ENCODE data around the gene PGAM4. TPM values are rescaled to one million over a fixed set of nuclear protein-coding genes. Genes with fewer than 3 reads are reported as not detected.
"Not testable (repeated sequence)": the region's sequence is repeated elsewhere in the genome, so short reads cannot be mapped to it uniquely, and the experiment has no call there.

PGAM4 gene
- polyA plus RNA-seq, 6 donors from 2014 or later, result not detected

DNA sequence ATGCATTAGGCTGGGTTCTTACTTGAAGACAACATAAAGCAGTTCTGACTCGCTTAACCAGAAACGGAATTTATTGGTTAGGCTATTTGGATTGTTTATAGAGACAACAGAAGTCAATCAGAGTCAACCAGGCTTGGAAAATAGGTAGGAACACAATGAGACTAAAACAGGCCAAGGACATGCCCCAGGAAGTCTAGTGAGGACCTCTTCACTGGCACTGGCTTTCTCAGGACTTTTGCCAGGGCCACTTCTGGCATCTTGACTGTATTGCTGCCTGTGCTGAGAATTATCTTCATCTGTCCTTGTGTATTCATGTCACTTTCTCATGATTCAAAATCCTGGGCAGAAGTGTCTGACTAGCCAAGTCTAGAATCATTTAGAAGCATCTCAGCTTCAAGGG is 19.6 kb downstream of the PGAM4 start:
- no peak for DNase-seq
- Mint-ChIP-seq H3K36me3 (peaks cover 0 to 4% of the 10 kb centered on the region in 2 donors), H3K4me1 (peaks cover 0 to 2% (median 0%) of the 10 kb centered on the region in 3 donors), H3K4me3 (no peak overlapping the region), H3K27me3 (no peaks in the 10 kb centered on the region), H3K27ac (no peak overlapping the region), H3K9me3 (no peaks in the 10 kb centered on the region)
- ATAC-seq (ENCODE audit: low read depth in 2 of 2), result no peak

DNA sequence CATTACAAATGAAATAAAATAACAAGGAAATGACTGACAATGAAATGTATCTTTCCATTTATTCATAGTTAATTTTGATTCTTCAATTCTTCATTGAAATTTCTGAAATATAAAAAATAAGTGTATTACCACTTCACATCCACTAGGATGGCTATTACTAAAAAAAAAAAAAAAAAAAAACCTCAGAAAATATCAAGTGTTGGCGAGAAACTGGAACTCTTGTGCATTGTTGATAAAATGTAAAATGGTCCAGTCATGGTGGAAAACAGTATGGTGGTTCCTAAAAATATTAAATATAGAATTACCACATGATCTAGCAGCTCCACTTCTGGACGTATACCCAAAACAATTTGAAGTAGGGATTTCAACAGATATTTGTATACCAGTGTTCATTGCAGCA is 22.9 kb downstream of the PGAM4 start:
- Mint-ChIP-seq H3K9me3 (peaks cover 0 to 3% (median 0%) of the 10 kb centered on the region in 7 donors), H3K36me3 (peaks cover 0 to 4% of the 10 kb centered on the region in 2 donors), H3K27ac (no peak overlapping the region), H3K4me3 (no peak overlapping the region), H3K4me1 (peaks cover 0 to 10% (median 4%) of the 10 kb centered on the region in 3 donors), H3K27me3 (no peaks in the 10 kb centered on the region)
- DNase-seq (no peak), ATAC-seq (ENCODE audit: low read depth in 2 of 2) (no peak)

GRCh38 chrX:77945910-77946545 is 23.4 kb downstream of the PGAM4 start:
- peaks cover 0 to 10% (median 4%) of the 10 kb centered on the region in 3 donors for H3K4me1 Mint-ChIP-seq
- H3K36me3 Mint-ChIP-seq, result peaks cover 0 to 4% of the 10 kb centered on the region in 2 donors
- H3K27ac Mint-ChIP-seq, result no peak overlapping the region
- H3K4me3 Mint-ChIP-seq, result no peak overlapping the region
- H3K9me3 Mint-ChIP-seq, result peaks cover 0 to 3% (median 0%) of the 10 kb centered on the region in 7 donors
- no peak for DNase-seq
- no peak for ATAC-seq (ENCODE audit: low read depth in 2 of 2)
- no peaks in the 10 kb centered on the region for H3K27me3 Mint-ChIP-seq

DNA sequence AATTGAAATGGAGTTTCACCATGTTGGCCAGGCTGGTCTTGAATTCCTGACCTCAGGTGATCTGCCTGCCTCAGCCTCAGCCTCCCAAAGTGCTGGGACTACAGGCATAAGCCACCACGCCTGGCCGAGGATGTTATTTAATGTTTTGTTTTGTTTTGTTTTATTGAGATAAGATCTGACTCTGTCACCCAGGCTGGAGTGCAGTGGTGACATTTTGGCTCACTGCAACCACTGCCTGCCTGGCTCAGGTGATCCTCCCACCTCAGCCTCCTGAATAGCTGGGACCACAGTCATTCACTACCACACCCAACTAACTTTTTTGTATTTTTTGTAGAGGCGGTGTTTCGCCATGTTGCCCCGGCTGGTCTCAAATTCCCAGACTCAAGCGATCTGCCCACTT is 24.4 kb downstream of the PGAM4 start:
- H3K27me3 Mint-ChIP-seq; H3K4me1 Mint-ChIP-seq; H3K4me3 Mint-ChIP-seq; H3K9me3 Mint-ChIP-seq; H3K27ac Mint-ChIP-seq; ATAC-seq (ENCODE audit: low read depth in 2 of 2); DNase-seq; H3K36me3 Mint-ChIP-seq: not testable (repeated sequence)

DNA sequence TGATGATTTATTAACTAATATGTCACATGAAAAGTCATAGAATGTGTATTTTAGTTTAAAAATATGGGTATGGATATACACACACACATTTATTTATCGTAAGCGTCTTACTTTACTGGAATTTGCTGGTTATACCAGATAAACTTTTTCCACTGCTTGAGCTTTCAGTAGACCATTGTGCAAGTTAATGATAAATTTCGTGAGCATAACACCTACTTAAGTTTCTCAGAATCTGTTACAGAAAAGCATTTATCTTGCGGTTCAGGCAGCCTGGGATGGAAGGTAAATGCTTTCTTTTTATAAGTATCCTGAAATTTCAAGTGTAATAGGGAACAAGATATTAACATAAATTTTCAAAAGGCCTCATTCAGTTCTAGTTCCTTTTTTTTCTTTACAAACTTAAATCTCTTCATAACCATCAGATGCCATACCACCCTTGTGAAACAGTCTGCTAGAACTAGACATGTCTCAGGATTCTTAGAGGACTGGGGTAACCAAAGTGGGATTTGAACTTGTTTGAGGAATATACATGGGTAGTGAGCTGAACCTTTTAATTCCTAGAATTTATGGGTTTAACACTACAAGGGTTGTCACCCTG is 31.3 kb downstream of the PGAM4 start:
- Mint-ChIP-seq H3K4me1 (peaks cover 0 to 10% (median 2%) of the 10 kb centered on the region in 3 donors), H3K4me3 (no peak overlapping the region), H3K27me3 (no peaks in the 10 kb centered on the region), H3K9me3 (peaks cover 0 to 3% (median 0%) of the 10 kb centered on the region in 7 donors), H3K27ac (no peak overlapping the region), H3K36me3 (no peaks in the 10 kb centered on the region)
- DNase-seq (no peak), ATAC-seq (ENCODE audit: low read depth in 2 of 2) (no peak)

DNA sequence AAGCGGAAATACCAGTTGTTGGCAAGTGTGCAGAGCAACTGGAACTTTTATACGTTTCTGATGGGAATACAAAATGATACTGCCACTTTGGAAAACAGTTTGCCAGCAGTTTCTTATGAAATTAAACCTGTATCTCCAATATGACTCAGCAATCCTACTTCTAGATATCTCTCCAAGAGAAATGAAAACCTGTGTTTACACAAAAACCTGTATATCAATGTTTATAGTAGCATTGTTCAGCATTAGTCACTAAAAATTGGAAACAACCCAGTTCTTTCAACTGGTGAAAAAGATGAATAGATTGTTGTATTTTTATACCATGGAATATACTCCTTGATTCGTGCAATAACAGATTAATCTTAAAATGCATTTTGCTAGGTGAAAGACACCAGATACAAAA is 32.1 kb downstream of the PGAM4 start:
- Mint-ChIP-seq H3K36me3 (no peaks in the 10 kb centered on the region), H3K4me1 (peaks cover 0 to 2% (median 0%) of the 10 kb centered on the region in 3 donors), H3K9me3 (no peaks in the 10 kb centered on the region), H3K4me3 (no peak overlapping the region), H3K27me3 (no peaks in the 10 kb centered on the region), H3K27ac (no peak overlapping the region)
- ATAC-seq (ENCODE audit: low read depth in 2 of 2) (no peak), DNase-seq (no peak)

DNA sequence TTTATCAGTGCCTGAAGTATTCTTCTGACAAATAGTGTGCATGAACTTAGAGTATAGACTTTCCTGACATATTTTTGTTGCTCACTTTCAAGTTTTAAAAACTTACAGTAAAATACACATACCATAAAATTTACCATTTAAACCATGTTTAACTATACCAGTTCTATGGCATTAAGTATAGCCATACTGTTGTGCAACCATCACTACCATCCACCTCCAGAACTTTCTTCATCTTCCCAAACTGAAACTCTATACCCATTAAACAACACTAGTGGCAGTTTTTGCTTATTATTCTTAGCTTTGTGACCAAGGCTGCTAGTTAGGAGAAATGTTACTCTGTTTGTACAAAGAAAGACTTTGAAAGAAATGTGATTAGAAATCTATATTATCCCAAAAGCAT is 33.1 kb downstream of the PGAM4 start:
- Mint-ChIP-seq H3K27me3 (no peaks in the 10 kb centered on the region), H3K9me3 (no peaks in the 10 kb centered on the region), H3K4me3 (no peak overlapping the region), H3K4me1 (no peaks in the 10 kb centered on the region), H3K27ac (no peak overlapping the region), H3K36me3 (no peaks in the 10 kb centered on the region)
- DNase-seq (no peak), ATAC-seq (ENCODE audit: low read depth in 2 of 2) (no peak)

DNA sequence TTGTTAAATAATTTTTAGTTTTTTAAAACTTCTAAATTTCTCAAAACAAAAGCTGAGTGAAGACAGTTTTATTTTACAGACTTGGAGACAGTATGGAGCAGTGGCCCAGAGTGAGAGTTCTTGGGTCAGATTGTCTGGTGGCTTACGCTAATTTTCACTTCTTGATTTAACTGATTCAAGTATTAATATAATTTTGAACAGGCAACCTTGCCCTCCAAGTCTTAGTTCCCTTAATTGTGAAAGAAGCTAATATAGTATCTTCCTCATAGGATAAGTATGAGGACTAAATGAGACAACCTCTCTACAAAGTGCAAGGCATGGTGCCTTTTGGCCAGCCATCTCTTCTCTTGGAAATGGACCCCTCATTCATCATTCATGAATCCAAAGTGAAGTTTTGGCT is 33.6 kb downstream of the PGAM4 start:
- no peak overlapping the region for H3K27ac Mint-ChIP-seq
- no peaks in the 10 kb centered on the region for H3K27me3 Mint-ChIP-seq
- H3K9me3 Mint-ChIP-seq, result no peaks in the 10 kb centered on the region
- no peak for DNase-seq
- ATAC-seq (ENCODE audit: low read depth in 2 of 2), result no peak
- H3K4me1 Mint-ChIP-seq, result no peaks in the 10 kb centered on the region
- no peaks in the 10 kb centered on the region for H3K36me3 Mint-ChIP-seq
- H3K4me3 Mint-ChIP-seq, result no peak overlapping the region

DNA sequence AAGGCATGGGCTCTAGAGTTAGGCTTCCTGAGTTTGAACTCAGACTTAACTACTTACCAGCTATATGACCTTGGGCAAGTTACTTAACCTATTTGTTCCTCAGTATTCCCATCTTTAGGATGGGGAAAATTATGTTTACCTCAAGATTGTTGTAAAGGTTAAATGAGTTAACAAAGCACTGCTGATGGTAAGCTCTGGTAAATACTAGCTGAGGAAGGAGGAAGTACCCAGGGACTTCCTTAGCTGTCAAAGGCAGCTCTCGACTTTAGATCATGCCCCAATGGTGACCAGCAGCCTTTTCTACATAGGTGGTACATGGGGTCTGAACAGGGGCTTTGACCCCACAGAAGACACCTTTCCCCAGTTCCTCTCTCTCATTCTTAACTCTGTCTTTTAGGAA is 38.9 kb downstream of the PGAM4 start:
- peak in 1 of 2 donors; percentile 57 for ATAC-seq (ENCODE audit: low read depth in 2 of 2)
- no peaks in the 10 kb centered on the region for H3K36me3 Mint-ChIP-seq
- H3K27ac Mint-ChIP-seq, result no peak overlapping the region
- H3K27me3 Mint-ChIP-seq, result no peaks in the 10 kb centered on the region
- peaks cover 0 to 3% (median 0%) of the 10 kb centered on the region in 7 donors for H3K9me3 Mint-ChIP-seq
- H3K4me3 Mint-ChIP-seq, result peak overlapping the region in 1 of 8 donors; percentile 71
- DNase-seq, result no peak
- peaks cover 0 to 10% (median 5%) of the 10 kb centered on the region in 3 donors for H3K4me1 Mint-ChIP-seq

- Mint-ChIP-seq H3K36me3 (no peaks in the 10 kb centered on the region), H3K4me1 (peaks cover 0 to 11% (median 10%) of the 10 kb centered on the region in 3 donors), H3K9me3 (peaks cover 0 to 4% (median 0%) of the 10 kb centered on the region in 7 donors), H3K4me3 (peak overlapping the region in 1 of 8 donors; percentile 3), H3K27ac (no peak overlapping the region), H3K27me3 (no peaks in the 10 kb centered on the region)
- ATAC-seq (ENCODE audit: low read depth in 2 of 2) (no peak), DNase-seq (no peak)
Measured at GRCh38 chrX:77925764-77926163, 43.7 kb downstream of the PGAM4 start.

DNA sequence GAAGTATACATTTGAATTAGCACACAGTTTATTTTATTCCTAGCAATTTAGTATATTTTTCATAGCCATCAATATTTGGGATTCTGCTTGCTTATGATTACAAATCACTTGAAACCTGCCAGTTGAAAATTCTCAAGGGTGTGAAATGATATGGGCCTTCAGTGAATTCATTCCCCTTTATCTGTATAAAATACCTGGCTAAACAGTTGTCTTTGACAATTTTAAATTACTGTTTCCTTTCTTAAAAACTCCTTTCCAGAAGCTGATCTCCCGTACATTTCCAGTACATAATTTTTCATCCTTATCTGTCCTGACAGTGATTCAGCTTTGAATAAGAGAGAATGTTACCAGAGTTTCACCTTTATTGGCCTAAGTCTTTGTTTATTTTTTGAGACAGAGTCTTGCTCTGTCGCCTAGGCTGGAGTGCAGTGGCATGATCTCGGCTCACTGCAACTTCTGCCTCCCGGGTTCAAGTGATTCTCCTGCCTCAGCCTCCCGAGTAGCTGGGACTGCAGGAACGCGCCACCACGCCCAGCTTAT is 45.0 kb downstream of the PGAM4 start:
- peaks cover 0 to 4% (median 0%) of the 10 kb centered on the region in 7 donors for H3K9me3 Mint-ChIP-seq
- H3K4me3 Mint-ChIP-seq, result no peak overlapping the region
- ATAC-seq (ENCODE audit: low read depth in 2 of 2) (no peak), DNase-seq (no peak)
- peaks cover 0 to 16% (median 7%) of the 10 kb centered on the region in 3 donors for H3K4me1 Mint-ChIP-seq
- H3K36me3 Mint-ChIP-seq, result no peaks in the 10 kb centered on the region
- H3K27ac Mint-ChIP-seq, result no peak overlapping the region
- H3K27me3 Mint-ChIP-seq, result no peaks in the 10 kb centered on the region

- Mint-ChIP-seq H3K4me3 (no peak overlapping the region), H3K36me3 (no peaks in the 10 kb centered on the region), H3K9me3 (peaks cover 0 to 4% (median 0%) of the 10 kb centered on the region in 7 donors), H3K27ac (no peak overlapping the region), H3K4me1 (peaks cover 4 to 19% (median 15%) of the 10 kb centered on the region in 3 donors), H3K27me3 (no peaks in the 10 kb centered on the region)
- ATAC-seq (ENCODE audit: low read depth in 2 of 2) (no peak), DNase-seq (no peak)
Measured at GRCh38 chrX:77922787-77923186, 46.7 kb downstream of the PGAM4 start.

GRCh38 chrX:77919370-77919769 is 50.1 kb downstream of the PGAM4 start:
- H3K27ac Mint-ChIP-seq, result peak overlapping the region in 3 of 6 donors; percentile 47 to 70 (median 54)
- not testable (repeated sequence) for H3K36me3 Mint-ChIP-seq; H3K27me3 Mint-ChIP-seq; ATAC-seq (ENCODE audit: low read depth in 2 of 2); H3K9me3 Mint-ChIP-seq; DNase-seq
- peaks cover 14 to 29% (median 27%) of the 10 kb centered on the region in 3 donors for H3K4me1 Mint-ChIP-seq
- H3K4me3 Mint-ChIP-seq, result peak overlapping the region in 3 of 8 donors; percentile 15 to 39 (median 16)

- H3K9me3 Mint-ChIP-seq, result peaks cover 0 to 4% (median 0%) of the 10 kb centered on the region in 7 donors
- H3K4me3 Mint-ChIP-seq, result no peak overlapping the region
- no peaks in the 10 kb centered on the region for H3K27me3 Mint-ChIP-seq
- ATAC-seq (ENCODE audit: low read depth in 2 of 2), result no peak
- DNase-seq, result no peak
- H3K27ac Mint-ChIP-seq, result no peak overlapping the region
- no peaks in the 10 kb centered on the region for H3K36me3 Mint-ChIP-seq
- peaks cover 14 to 29% (median 27%) of the 10 kb centered on the region in 3 donors for H3K4me1 Mint-ChIP-seq
Measured at GRCh38 chrX:77918568-77918967, 50.9 kb downstream of the PGAM4 start.
